Measurements from ENCODE around the gene WDR33.

Gene WDR33

GRCh38 chr2:127820080-127820668 is 9.2 kb upstream of the WDR33 start:
- TF ChIP-seq TAF1 (IDR thresholded peaks at IDR 0.05; ENCODE audit: low read depth) (no peak), FOXM1 (IDR thresholded peaks at IDR 0.05; ENCODE audit: borderline replicate concordance, low read depth) (no peak), TCF12 (IDR thresholded peaks at IDR 0.05; ENCODE audit: low read depth) (0 out of 2 replicates have a peak, but pooled peaks have one; percentile 23), EP300 (IDR thresholded peaks at IDR 0.05; ENCODE audit: borderline replicate concordance) (no peak), EGR1 (IDR thresholded peaks at IDR 0.05) (no peak), REST (IDR thresholded peaks at IDR 0.05; ENCODE audit: low read depth) (no peak), USF1 (IDR thresholded peaks at IDR 0.05) (peak; percentile 50), ZBTB7A (IDR thresholded peaks at IDR 0.05; ENCODE audit: low read depth) (no peak), MAX (IDR thresholded peaks at IDR 0.05) (no peak), YY1 (IDR thresholded peaks at IDR 0.05; ENCODE audit: low read depth) (no peak), CEBPB (IDR thresholded peaks at IDR 0.05) (no peak), NFIC (IDR thresholded peaks at IDR 0.05) (no peak), TEAD4 (IDR thresholded peaks at IDR 0.05) (no peak), RAD21 (IDR thresholded peaks at IDR 0.05; ENCODE audit: low read depth) (no peak), CREB1 (IDR thresholded peaks at IDR 0.05; ENCODE audit: low read depth) (no peak)

- TF ChIP-seq CREB1 (IDR thresholded peaks at IDR 0.05; ENCODE audit: low read depth), result no peak
- TF ChIP-seq ZBTB7A (IDR thresholded peaks at IDR 0.05; ENCODE audit: low read depth), result no peak
- TF ChIP-seq USF1 (IDR thresholded peaks at IDR 0.05), result no peak
- TF ChIP-seq FOXM1 (IDR thresholded peaks at IDR 0.05; ENCODE audit: borderline replicate concordance, low read depth), result no peak
Observed at GRCh38 chr2:127818794-127819425, 7.9 kb upstream of the WDR33 start.

- TF ChIP-seq YY1 (IDR thresholded peaks at IDR 0.05; ENCODE audit: low read depth), result no peak
- TF ChIP-seq TEAD4 (IDR thresholded peaks at IDR 0.05), result no peak
- no peak for TF ChIP-seq EP300 (IDR thresholded peaks at IDR 0.05; ENCODE audit: borderline replicate concordance)
- TF ChIP-seq REST (IDR thresholded peaks at IDR 0.05; ENCODE audit: low read depth), result no peak
- TF ChIP-seq TAF1 (IDR thresholded peaks at IDR 0.05; ENCODE audit: low read depth), result no peak
- no peak for TF ChIP-seq NFIC (IDR thresholded peaks at IDR 0.05)
- no peak for TF ChIP-seq CEBPB (IDR thresholded peaks at IDR 0.05)
- TF ChIP-seq TCF12 (IDR thresholded peaks at IDR 0.05; ENCODE audit: low read depth), result no peak
- TF ChIP-seq RAD21 (IDR thresholded peaks at IDR 0.05; ENCODE audit: low read depth), result no peak
- no peak for TF ChIP-seq ZBTB7A (IDR thresholded peaks at IDR 0.05; ENCODE audit: low read depth)
- no peak for TF ChIP-seq MAX (IDR thresholded peaks at IDR 0.05)
- no peak for TF ChIP-seq CREB1 (IDR thresholded peaks at IDR 0.05; ENCODE audit: low read depth)
- no peak for TF ChIP-seq EGR1 (IDR thresholded peaks at IDR 0.05)
- TF ChIP-seq USF1 (IDR thresholded peaks at IDR 0.05), result no peak
- TF ChIP-seq FOXM1 (IDR thresholded peaks at IDR 0.05; ENCODE audit: borderline replicate concordance, low read depth), result no peak
Observed at GRCh38 chr2:127818241-127818640, 7.3 kb upstream of the WDR33 start.

GRCh38 chr2:127814677-127815076 is 3.7 kb upstream of the WDR33 start:
- TF ChIP-seq REST (IDR thresholded peaks at IDR 0.05; ENCODE audit: low read depth), result no peak
- no peak for TF ChIP-seq YY1 (IDR thresholded peaks at IDR 0.05; ENCODE audit: low read depth)

Data from Ishikawa (cell line).